Memory B cell (primary cell): ENCODE measurements around the gene DICER1.
"Not testable (repeated sequence)": the region's sequence is repeated elsewhere in the genome, so short reads cannot be mapped to it uniquely, and the experiment has no call there.

Experiments used
- ATAC-seq: fragments of 150-1000 bp; cut with Tn5 transposase; 2 replicates; pipeline ENCODE4 v1.10.0; 2021; ENCODE audit warnings: low read depth, mild to moderate bottlenecking, moderate library complexity
- DNase-seq, 2 donors: peaks; one replicate each; pipeline ENCODE4 v3.0.0; 2022; ENCODE audit warnings: low spot score in 2 of 2
- H3K27ac Mint-ChIP-seq: one replicate; pipeline ENCODE4 v1.8.0; 2022; ENCODE audit warnings: mild to moderate bottlenecking, moderate library complexity, mixed read lengths
- H3K27me3 Mint-ChIP-seq: one replicate; pipeline ENCODE4 v1.8.0; 2022; ENCODE audit warnings: mixed read lengths
- H3K36me3 Mint-ChIP-seq: one replicate; pipeline ENCODE4 v1.8.0; 2022; ENCODE audit warnings: mild to moderate bottlenecking, mixed read lengths
- H3K4me1 Mint-ChIP-seq: one replicate; pipeline ENCODE4 v1.8.0; 2022; ENCODE audit warnings: mixed read lengths
- H3K4me3 Mint-ChIP-seq: one replicate; pipeline ENCODE4 v1.8.0; 2022; ENCODE audit warnings: mild to moderate bottlenecking, moderate library complexity, mixed read lengths
- H3K9me3 Mint-ChIP-seq: one replicate; pipeline ENCODE4 v1.8.0; 2022; ENCODE audit warnings: mixed read lengths

DICER1 gene

DNA sequence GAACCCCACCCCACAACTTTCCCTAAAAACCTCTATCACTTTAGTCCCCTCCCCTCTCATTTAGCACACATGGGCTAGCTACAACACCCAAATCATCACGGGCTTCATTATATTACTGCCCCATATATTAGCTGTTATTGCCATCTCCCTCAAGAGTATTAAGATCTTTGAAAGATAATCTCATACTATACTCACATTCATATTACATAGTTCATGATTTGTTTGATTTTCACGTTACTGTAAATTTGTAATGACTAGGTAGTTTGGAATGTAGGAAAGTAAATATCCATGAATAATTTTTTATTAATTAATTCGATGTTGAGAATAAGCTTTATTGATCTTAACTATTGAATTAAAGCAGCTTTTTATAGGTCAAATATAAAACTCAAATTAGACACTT, 7.9 kb downstream of the DICER1 start:
- ATAC-seq (no peak), DNase-seq (no peak)
- Mint-ChIP-seq H3K27me3 (no peaks in the 10 kb centered on the region), H3K9me3 (peaks cover 13% of the 10 kb centered on the region), H3K4me1 (peaks cover 54% of the 10 kb centered on the region), H3K4me3 (no peak overlapping the region), H3K36me3 (peaks cover 21% of the 10 kb centered on the region), H3K27ac (no peak overlapping the region)

DNA sequence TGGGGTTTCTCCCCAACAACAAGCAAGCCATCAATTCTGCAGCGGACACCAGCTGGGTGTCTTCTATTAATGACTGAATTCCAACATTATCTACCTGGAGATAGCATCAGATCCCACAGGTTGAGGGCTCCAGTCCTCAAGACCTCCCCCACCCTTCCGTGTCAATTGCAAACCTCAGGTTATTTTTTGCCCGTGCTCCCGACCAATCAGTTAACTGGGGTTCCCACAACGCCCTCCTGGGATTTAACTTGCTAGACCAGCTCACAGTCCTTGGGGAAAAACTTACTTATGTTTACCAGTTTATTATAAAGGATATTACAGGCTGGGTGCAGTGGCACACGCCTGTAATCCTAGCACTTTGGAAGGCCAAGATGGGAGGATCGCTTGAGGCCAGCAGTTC, 9.7 kb downstream of the DICER1 start:
- no peak for DNase-seq
- Mint-ChIP-seq H3K9me3 (peaks cover 13% of the 10 kb centered on the region), H3K27ac (peak overlapping the region; percentile 45), H3K27me3 (no peaks in the 10 kb centered on the region), H3K4me1 (peaks cover 47% of the 10 kb centered on the region), H3K36me3 (peaks cover 21% of the 10 kb centered on the region), H3K4me3 (no peak overlapping the region)
- ATAC-seq = no peak

DNA sequence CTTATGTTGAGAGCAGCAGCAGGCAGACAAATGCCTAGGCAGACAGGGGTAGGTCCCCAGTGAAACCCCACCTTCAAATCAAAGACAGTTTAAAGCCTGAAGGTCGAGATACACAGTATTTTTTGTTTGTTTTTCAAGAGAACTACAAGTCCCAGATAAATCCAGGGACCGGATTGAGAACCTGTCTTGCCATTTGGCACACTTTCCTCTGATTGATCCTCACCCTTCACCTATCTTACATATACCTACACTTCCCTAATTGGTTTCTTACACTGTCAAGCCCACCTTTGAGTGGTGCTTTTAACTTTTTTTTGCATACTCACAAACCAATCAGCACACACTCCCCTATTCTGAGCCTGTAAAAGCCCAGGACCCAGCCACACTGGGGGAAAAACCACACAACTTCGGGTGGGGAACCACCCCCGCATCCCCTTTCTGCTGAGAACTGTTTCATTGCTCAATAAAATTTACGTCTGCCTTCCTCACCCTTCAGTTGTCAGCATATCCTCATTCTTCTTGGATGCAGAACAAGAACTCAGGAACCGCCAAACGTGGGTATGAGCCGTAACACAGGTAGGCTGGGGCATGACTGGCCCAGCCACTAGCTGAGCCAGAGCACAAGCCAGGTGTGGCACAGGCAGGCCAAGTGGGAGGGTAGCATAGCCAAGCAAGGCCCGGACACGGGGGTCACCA, 11.1 kb downstream of the DICER1 start:
- H3K27me3 Mint-ChIP-seq = no peaks in the 10 kb centered on the region
- H3K9me3 Mint-ChIP-seq = peaks cover 13% of the 10 kb centered on the region
- no peak overlapping the region for H3K4me3 Mint-ChIP-seq
- H3K36me3 Mint-ChIP-seq = peaks cover 17% of the 10 kb centered on the region
- peak overlapping the region; percentile 36 for H3K27ac Mint-ChIP-seq
- ATAC-seq (no peak), DNase-seq (no peak)
- H3K4me1 Mint-ChIP-seq = peaks cover 42% of the 10 kb centered on the region

DNA sequence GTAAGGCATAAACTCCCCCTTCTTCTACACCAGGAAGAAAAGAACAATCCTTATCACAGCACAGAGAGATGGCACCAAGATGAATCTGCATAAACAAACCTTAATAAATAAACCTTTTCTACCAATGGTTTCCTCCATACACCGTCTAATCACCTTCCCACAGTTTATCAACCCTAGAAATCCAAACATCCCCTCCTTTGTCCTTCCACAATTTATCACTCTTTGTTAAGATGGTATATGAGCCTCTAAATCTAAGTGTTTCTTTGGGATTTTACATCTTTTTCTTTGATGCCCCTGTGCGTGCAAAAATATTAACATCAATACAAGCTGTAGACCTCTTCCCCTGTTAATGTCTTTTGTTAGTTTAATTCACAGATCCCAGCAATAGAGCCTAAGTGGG, 12.5 kb downstream of the DICER1 start:
- Mint-ChIP-seq H3K36me3 (peaks cover 17% of the 10 kb centered on the region), H3K4me1 (peaks cover 43% of the 10 kb centered on the region), H3K9me3 (peaks cover 13% of the 10 kb centered on the region), H3K4me3 (no peak overlapping the region), H3K27ac (peak overlapping the region; percentile 73), H3K27me3 (no peaks in the 10 kb centered on the region)
- no peak for ATAC-seq
- no peak for DNase-seq

DNA sequence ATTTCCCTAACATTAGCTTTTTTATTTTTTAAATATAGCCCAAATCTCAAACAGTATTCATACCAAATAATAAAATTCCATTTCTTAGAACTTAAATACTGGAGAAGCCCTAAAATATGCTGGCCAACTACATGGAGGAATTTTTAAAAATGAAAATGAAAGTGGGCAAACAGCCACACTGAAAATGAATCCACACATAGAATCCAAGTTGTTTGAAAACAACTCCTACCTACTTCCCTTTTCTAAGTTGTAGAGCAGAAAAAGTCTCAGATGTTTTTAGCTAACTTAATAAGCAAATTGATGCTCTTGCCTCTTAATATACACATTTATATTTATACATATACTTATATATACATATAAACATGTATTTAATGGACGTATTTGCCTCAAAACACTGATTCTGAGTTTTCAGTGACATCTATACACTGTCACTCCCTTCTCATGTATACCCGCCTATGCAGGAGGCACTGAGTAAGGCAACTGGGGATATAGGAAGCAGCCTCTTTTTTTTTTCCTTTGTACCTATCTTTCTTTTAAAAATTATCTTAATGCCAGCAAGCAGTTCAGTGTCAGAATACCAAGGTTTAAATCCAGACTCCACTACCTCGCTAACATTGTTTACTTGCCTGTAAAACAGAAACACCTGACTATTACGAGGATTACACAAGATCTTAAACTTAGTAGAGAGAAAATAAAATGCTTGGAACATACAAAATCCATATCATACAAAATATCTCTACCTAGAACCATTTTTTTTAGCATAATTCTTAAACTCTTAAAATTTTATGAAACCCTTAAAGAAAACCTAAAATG, 13.3 kb downstream of the DICER1 start:
- H3K9me3 Mint-ChIP-seq = peaks cover 13% of the 10 kb centered on the region
- no peak for DNase-seq
- H3K36me3 Mint-ChIP-seq = peaks cover 17% of the 10 kb centered on the region
- peaks cover 43% of the 10 kb centered on the region for H3K4me1 Mint-ChIP-seq
- H3K4me3 Mint-ChIP-seq = no peak overlapping the region
- H3K27me3 Mint-ChIP-seq = no peaks in the 10 kb centered on the region
- peak; percentile 65 for ATAC-seq
- no peak overlapping the region for H3K27ac Mint-ChIP-seq

DNA sequence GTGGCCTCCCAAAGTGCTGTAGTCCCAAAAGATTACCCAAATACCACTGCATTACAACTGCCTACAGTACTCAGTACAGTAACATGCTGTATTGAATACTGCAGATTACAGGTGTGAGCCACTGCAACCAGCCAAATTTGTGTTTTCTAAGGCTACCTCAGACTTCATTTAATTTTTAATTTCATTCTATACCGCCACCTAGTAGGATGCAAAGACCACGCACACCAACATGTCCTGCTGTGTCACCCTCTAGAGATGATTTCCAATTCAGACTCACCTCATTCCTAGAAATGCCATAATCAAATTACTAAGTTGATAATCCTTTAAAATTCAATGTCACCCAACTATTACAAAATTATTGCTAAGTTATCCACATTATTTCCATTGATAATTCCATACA, 15.1 kb downstream of the DICER1 start:
- H3K27me3 Mint-ChIP-seq = no peaks in the 10 kb centered on the region
- no peak for ATAC-seq
- H3K36me3 Mint-ChIP-seq = peaks cover 16% of the 10 kb centered on the region
- no peak overlapping the region for H3K4me3 Mint-ChIP-seq
- H3K27ac Mint-ChIP-seq = no peak overlapping the region
- DNase-seq = no peak
- peaks cover 32% of the 10 kb centered on the region for H3K4me1 Mint-ChIP-seq
- H3K9me3 Mint-ChIP-seq = peaks cover 13% of the 10 kb centered on the region

DNA sequence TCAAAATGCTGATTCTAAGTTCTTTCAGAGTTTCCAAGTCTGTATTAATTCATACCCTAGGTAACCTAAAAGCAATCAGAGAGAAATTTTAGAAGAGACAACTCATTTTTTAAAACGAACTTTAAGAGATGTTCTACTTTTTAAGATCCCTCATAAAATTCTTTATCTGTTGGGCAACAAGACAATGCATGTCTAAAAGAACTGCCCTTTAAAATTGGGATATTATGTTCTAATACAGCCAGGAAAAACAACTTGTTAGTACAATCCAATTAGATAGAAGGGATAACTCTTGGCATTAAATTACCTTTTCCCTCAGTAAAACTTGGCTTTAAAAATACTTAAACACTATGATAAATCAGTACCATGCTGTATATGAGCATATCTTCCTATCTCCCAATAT, 15.6 kb downstream of the DICER1 start:
- H3K36me3 Mint-ChIP-seq = peaks cover 18% of the 10 kb centered on the region
- ATAC-seq (no peak), DNase-seq (no peak)
- H3K4me1 Mint-ChIP-seq = peaks cover 35% of the 10 kb centered on the region
- H3K27ac Mint-ChIP-seq = no peak overlapping the region
- peaks cover 14% of the 10 kb centered on the region for H3K9me3 Mint-ChIP-seq
- H3K4me3 Mint-ChIP-seq = no peak overlapping the region
- no peaks in the 10 kb centered on the region for H3K27me3 Mint-ChIP-seq

DNA sequence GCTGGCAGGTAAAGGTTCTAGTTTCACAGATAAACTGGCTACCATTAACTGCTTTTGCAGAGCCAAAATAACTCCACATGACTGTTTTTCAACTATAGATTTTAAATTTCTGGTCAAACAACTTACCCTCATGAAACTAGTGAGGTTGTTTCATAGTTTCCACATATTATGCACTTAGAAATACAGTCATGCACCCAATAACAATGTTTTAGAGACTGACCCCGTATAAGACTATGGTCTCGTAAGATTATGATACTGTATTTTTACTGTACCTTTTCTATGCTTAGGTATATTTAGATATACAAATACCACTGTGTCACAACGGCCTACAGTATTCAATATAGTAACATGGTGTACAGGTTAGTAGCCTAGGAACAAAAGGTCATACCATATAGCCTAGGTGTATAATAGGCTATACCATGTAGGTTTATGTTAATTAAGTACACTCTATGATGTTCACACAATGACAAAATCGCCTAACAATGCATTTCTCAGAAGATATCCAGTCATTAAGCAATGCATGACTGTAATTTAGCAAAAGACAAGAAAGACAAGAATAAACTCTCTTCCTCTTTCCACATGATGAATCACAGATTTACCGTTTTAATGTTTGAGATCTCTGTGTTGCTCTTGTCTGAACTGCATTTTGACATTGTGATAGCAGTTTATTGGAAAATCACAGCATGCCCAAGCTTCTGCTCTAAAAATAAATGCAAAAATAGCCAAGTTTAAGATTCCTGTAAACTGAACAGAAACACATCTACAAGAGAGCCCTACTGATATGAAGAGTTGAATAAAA, 17.1 kb downstream of the DICER1 start:
- Mint-ChIP-seq H3K4me1 (peaks cover 38% of the 10 kb centered on the region), H3K36me3 (peaks cover 13% of the 10 kb centered on the region), H3K9me3 (peaks cover 7% of the 10 kb centered on the region), H3K27ac (peak overlapping the region; percentile 89), H3K4me3 (peak overlapping the region; percentile 63), H3K27me3 (no peaks in the 10 kb centered on the region)
- ATAC-seq = no peak
- no peak for DNase-seq

DNA sequence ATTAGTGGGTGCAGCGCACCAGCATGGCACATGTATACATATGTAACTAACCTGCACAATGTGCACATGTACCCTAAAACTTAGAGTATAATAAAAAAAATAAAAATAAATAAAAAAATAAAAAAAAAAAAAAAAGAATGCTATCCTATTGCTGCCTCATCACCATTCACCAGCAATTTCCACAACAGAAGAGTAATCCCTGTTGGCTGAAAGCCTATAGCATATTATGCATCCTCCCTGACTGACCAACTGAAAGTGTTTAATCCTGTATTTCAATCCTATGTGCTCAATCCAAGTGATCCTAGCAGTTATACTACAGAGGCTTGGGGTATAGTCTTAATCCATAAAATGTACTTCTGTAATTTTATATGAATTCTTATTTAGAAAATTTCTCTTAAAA, 18.5 kb downstream of the DICER1 start:
- H3K27ac Mint-ChIP-seq = peak overlapping the region; percentile 32
- peaks cover 36% of the 10 kb centered on the region for H3K4me1 Mint-ChIP-seq

DNA sequence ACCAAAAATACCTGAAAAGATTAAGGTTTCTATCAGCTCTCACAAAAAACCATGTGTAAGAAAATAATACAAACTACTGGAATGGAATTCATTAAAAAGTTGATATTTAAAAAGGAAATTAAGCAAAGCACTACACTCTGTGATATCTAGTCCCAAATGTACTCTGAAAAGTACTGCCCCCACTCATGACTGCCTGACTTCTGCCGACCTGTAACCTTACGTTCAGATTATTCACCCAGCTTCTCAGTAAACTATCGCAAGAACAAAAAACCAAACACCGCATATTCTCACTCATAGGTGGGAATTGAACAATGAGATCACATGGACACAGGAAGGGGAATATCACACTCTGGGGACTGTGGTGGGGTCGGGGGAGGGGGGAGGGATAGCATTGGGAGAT, 18.9 kb downstream of the DICER1 start:
- H3K4me3 Mint-ChIP-seq, ATAC-seq, DNase-seq, H3K27ac Mint-ChIP-seq, H3K9me3 Mint-ChIP-seq, H3K27me3 Mint-ChIP-seq: not testable (repeated sequence)
- Mint-ChIP-seq H3K36me3 (peaks cover 14% of the 10 kb centered on the region), H3K4me1 (peaks cover 36% of the 10 kb centered on the region)

More for the DNA sequence above, 18.5 kb downstream of the DICER1 start:
- Mint-ChIP-seq H3K4me3 (no peak overlapping the region), H3K36me3 (peaks cover 14% of the 10 kb centered on the region), H3K9me3 (peaks cover 2% of the 10 kb centered on the region), H3K27me3 (no peaks in the 10 kb centered on the region)
- ATAC-seq = no peak
- no peak for DNase-seq

DNA sequence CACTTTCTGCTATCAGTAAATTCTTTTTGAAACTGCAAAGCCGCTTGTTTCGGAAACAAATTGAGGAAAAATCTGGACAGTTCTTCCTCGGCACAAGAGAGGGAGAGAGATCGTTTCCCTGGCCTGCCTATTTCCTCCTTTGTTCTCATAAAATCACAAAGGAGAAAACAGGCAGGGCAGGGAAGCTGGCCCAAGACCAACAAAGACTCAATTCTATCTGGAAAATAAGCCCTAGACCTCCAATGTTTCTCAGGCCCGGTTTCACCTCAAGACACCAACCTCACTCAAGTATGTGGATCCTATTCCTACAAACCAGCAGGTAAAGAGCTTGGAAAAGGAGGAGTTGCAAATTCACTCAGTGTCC, 19.5 kb downstream of the DICER1 start:
- H3K4me3 Mint-ChIP-seq = no peak overlapping the region
- peak overlapping the region; percentile 90 for H3K27ac Mint-ChIP-seq
- ATAC-seq (no peak), DNase-seq (no peak)
- peaks cover 2% of the 10 kb centered on the region for H3K9me3 Mint-ChIP-seq
- H3K36me3 Mint-ChIP-seq = peaks cover 18% of the 10 kb centered on the region
- H3K27me3 Mint-ChIP-seq = no peaks in the 10 kb centered on the region
- peaks cover 34% of the 10 kb centered on the region for H3K4me1 Mint-ChIP-seq

DNA sequence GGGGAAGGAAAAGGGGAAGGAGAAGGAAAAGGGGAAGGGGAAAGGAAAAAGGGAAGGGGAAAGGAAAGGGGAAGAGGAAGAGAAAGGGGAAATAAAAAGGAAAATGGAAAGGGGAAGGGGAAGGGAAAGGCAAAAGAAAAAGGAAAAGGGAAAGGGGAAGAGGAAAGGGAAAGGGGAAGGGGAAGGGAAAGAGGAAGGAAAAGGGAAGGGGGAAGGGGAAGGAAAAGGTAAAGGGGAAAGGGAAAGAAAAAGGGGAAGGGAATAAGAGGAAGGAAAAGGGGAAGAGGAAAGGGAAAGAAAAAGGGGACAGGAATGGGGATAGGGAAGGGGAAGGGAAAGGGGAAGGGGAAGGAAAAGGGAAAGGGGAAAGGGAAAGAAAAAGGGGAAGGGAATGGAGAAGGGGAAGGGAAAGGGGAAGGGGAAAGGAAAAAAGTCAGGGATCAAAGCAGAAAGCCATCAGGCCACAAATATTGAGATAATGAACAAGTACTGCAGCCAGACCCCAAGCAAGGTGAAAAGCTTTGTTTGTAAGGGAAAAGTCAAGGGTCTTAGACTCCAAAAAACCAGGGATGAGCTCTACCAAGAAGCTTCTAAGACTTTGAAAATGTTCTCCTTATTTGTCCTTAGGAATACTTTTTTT, 20.0 kb downstream of the DICER1 start:
- Mint-ChIP-seq H3K27ac (peak overlapping the region; percentile 90), H3K36me3 (peaks cover 21% of the 10 kb centered on the region), H3K4me1 (peaks cover 32% of the 10 kb centered on the region), H3K27me3 (no peaks in the 10 kb centered on the region), H3K4me3 (no peak overlapping the region), H3K9me3 (peaks cover 2% of the 10 kb centered on the region)
- DNase-seq (no peak), ATAC-seq (no peak)

DNA sequence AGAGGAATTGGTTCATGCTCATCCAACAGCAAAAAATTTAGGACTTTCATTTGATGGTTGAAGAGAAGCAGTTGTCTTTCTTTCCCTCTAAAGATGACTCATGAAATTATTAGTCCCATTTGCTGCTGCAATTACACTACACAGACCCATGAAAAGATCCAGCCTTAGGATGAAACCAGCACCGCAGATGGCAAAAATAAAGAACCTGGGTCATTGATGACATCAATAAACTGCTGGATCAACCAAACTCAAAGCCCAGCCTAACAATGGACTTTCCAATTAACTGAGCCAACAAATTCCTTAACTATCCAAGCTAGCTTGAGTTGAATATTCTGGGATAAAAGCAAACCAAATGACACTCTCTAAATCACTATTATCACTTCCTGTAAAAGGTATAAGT, 20.7 kb downstream of the DICER1 start:
- H3K27ac Mint-ChIP-seq = peak overlapping the region; percentile 90
- H3K36me3 Mint-ChIP-seq = peaks cover 23% of the 10 kb centered on the region
- H3K4me3 Mint-ChIP-seq = no peak overlapping the region
- ATAC-seq (no peak), DNase-seq (no peak)
- no peaks in the 10 kb centered on the region for H3K27me3 Mint-ChIP-seq
- H3K4me1 Mint-ChIP-seq = peaks cover 32% of the 10 kb centered on the region
- peaks cover 2% of the 10 kb centered on the region for H3K9me3 Mint-ChIP-seq
